Islet of Langerhans (tissue), 1 donor: ENCODE data around the gene ING2.

ENCODE experiments used
- FAIRE-seq: peaks from one replicate; lab custom pipeline; 2011; peaks lifted over from hg19 to GRCh38; lab: Jason Lieb, UNC

The ING2 gene

GRCh38 chr4:183499801-183500200, 5.1 kb upstream of the ING2 start:
- peak; percentile 53 for FAIRE-seq

DNA sequence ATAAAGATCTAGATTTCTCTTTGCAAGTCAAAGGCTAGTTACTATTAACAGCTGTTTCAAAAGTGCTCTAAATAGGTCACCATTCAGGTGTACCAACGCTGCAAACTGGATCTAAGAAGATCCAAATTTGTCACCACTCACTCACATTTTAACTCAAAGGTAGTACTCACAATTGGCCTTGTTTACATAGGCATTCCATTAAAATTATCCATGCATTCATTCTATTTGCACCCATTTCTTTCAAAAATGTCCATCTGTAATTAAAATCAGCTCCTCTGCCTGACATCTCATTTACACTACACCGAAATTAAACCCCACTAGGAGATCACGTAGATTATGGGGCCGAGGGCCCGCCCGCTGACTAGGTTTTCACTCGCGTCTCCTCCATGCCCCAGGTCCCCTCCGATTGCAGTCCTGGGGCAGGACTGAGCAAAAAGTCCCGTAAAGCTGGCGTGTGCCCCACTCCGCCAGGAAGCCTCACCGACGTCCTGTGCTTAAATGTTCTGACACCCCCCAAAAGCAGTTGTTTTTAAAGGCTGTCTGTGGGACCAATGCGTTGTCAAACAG, 1.3 kb upstream of the ING2 start:
- no peak for FAIRE-seq

DNA sequence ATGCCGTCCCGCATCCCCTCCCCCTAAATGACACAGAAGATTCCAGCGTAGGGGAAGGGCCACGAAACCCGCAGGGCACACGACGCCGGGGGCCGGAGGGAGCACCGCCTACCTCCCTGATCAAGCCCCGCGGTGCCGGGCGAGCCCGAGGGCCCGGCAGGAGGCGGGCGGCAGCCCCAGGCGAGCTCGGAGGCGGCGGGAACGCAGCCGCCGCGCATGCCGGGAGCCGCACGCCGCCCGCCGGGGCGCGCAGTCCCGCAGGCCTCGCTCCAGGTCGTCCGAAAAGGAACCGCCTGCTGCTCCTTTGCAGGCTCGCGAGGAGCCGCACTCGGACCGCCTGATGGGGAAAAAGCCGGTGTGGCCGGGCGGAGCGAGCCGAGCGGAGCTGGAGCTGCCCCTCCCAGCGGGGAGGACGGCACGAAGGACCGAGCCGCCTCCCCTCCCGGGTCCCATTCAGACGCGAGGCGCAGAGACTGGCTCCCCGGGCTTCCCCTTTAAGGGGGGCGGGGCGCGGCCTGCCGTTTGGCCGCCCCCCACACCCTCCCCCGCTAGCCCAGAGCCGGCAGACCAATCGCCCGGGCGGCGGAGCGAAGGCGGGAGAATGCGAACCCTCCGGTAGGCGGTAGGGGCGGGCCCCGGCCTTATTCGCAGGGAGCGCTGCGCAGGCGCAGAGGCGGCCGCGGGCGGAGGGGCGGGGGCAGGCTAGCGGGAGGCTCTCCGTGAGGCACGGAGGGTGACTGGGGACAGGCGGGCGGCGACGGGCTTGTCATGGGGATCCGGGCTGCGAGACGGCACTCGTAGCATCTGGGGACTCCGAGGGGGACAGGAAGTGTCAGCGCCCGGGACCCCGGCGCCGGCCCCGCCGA, 561 bp upstream of the ING2 start:
- FAIRE-seq, result no peak

- FAIRE-seq, result peak; percentile 87
Observed at GRCh38 chr4:183505611-183506388, 942 bp downstream of the ING2 start.

DNA sequence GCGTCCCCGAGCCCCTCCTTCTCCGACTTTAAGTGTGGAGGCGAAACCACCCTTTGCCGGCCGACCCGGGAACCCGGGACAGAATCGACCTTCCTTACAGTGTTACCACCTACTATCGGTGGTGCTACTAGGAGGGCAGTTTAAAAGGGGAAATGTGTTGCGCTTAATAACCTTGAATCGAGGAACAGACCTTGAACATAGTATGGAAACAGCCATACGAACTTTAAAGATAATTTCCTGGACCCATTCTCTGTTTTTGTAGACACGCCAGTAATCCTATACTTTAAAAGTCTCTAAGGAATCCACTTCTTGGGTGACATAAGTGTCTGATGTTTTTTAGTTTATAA, 1.5 kb downstream of the ING2 start:
- FAIRE-seq, result no peak

DNA sequence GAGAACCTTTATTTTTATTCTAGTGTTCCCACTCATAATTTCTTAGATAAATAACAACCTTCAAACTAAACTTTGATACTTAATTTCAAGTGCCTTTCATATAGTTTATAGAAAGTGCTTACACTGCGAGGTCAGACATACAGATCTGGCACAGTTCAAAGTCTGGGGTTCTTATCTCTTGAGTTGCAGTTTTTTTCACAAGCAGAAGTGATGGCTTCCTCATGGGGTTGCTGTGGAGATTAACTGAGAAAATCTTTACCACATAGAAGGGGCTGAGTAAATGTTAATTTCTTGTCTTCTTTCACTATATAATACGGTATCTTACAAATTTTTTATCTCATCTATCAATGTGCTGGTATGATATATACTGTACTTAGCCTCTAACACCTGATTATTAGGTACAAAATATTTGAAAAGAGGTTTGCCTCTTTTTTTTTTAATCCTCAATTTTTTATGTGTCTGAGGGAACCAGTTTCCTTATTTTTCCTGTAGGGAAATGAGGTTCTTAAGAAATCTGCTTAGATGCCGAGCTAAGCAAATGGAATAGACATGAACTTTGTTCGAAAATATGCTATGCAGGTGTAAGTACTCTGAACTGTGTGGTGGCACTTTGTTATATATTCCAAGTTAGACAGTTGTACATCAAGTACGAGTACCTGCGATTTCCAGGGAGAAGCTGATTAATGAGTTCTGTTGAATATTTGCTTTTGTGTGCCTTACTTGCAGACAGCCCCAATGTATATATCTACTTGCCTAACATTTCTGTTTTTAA, 3.3 kb downstream of the ING2 start:
- no peak for FAIRE-seq

DNA sequence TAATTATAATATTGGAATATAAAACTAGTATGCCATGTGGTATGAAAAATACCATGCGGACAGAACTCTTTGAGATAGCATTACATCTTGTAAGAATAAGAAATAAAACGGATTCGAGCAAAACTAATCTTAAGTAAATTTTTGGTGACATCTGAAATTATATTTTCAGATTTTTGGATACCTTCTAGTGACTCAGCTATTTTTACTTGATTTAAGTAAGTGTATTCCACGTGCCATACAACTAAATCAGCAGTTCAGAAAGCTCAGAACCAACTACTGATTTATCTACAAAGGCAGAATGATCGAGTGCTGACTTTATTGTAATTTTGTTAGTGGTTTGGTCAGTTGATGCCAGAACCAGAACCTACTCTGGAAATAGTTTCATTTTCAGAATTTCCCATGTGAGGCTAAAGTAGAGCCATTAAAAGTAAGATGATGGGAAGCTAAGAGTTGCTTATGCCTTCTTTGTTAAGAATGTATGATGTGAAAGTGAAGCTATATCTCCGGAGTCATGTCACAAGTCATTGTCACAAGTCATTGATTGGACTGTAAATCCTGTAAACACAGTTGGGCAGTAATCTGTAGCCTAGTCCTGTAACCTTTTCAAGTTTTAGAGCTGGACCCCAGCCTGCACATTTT, 4.0 kb downstream of the ING2 start:
- FAIRE-seq, result peak; percentile 58

DNA sequence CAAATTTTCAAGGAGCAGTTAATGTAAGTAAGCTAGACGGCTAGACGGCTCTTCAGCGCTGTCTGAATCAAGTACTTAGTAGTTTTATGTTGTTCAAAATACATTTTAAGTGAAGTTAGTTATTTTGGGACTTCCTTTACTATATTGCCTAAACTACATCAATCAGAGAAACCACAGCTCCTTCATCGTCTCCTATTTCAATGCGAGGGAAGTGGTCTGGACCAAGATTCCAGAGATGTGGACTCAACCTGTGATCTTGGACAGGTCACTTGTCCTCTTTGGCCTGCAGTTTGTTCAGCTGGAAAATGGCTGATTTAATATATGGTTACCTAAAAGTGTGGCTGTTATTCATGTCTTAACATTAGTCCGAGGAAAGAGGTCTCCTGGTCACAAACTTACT, 10.6 kb downstream of the ING2 start:
- FAIRE-seq, result no peak

DNA sequence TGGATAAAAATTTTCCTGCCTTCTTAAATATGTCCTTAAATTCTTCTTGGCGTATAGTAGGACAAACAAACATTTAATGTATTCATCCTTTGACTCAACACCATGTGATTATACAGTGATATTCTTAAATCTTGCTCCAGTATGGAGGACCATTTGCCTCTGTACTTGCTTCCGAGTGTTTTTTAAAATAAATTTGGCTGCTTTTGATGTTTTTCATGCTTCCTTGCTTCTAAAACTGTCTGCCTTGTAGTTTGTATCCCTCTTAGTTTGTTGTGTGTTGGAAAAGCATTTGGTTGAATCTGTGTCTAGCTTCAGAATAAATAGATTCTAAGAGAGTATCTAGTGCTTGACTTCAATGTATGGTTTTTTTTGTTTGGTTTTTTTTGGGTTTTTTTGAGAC, 12.3 kb downstream of the ING2 start:
- FAIRE-seq, result no peak

- FAIRE-seq, result no peak
Observed at GRCh38 chr4:183517781-183518180, 12.9 kb downstream of the ING2 start.

GRCh38 chr4:183522821-183523220, 18.0 kb downstream of the ING2 start:
- peak; percentile 97 for FAIRE-seq

DNA sequence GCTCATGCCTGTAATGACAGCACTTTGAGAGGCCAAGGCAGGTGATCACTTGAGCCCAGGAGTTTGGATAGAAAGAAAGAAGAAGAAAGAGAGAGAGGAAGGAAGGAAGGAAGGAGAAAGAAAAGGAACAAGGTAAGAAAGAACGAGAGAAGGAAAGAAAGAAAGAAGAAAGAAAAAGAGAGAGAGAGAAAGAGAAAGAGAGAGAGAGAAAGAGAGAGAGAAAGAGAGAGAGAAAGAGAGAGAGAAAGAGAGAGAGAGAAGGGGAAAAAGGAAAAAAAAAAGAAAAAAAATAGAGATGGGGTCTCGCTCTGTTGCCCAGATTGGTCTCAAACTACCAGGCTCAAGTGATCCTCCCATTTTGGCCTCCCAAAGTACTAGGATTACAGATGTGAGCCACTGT, 22.5 kb downstream of the ING2 start:
- no peak for FAIRE-seq

DNA sequence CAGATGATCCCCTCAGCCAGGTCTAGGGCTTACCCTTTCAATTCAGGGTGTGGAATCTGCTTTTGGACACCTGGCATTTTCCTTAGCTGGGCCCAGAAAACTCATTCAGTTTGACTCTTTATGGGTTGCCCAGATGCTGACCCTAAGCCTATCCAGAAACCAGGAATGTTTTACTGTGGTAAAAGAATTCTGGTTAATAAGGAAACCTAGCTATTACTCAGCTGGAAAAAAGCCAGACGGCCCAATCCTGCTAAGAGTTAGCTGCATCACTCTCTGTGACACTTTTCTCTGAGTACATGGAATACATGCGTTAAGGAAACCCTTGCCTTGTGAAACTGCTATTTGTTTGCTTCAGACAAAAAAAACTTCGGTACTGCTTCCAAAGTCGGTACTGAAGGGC, 28.0 kb downstream of the ING2 start:
- no peak for FAIRE-seq

DNA sequence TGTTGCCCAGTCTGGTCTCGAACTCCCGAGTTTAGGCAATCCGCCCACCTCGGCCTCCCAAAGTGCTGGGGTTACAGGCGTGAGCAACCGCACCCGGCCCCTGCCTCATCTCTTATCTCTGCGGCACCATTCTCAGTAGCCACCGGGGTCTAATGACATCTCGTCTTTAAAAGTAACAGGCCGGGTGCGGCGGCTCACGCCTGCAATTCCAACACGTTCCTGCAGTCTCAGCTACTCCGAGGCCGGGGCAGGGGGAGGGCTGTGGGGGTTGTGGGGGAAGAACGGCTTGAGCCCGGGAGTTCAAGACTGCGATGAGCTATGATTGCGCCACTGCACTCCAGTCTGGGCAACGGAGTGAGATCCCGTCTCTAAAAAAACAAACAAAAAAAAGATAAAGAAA, 28.8 kb downstream of the ING2 start:
- no peak for FAIRE-seq

DNA sequence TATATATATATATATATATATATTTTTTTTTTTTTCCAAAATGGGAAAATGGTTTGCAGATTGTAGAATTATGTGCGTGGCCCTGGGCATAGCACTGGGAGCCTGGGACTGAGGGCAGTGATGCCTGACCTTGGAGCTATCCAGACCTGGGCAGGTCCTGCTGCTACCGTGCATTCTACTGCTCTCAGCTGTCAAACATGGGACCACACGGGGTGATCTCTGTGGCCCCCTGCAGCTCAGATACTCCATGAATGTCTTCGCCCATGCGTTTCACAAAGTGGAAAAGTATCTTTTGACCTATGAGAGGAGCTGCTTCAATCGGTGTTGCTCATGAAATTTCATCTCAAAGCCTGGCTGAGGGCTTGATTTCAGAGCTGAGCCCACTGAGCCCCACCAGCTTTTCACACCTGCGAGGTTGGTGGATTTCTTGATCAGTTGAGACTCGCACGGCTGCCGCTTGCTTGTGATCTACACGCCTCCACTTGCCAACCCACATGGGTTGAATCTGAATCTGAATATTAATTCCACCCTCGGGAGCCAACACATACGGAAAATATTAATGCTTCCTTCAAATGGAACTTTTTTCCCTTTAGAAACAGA, 35.7 kb downstream of the ING2 start:
- FAIRE-seq, result no peak

- FAIRE-seq, result no peak
Observed at GRCh38 chr4:183541010-183541751, 36.3 kb downstream of the ING2 start.

- FAIRE-seq, result no peak
Observed at GRCh38 chr4:183541752-183542040, 36.8 kb downstream of the ING2 start.

DNA sequence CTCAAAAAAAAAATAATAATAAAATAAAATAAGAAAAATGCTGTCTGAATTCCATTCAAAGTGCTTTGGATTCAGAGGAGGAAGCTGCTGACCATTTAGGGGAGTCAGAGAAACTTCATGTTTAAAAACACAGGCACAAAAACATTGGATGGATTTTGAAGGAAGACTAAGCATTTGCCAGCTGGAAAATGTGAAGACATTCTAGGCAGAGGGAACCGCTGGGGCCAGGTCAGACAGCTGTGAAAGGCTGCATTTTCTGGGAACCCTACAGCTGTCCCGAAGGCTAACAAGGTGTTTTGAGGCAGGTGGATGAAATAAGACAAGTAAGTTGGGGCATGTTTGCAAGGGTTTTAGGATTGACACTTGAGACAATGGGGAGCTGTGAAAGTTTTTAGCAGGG, 38.6 kb downstream of the ING2 start:
- FAIRE-seq, result no peak

- FAIRE-seq, result no peak
Observed at GRCh38 chr4:183544109-183544508, 39.3 kb downstream of the ING2 start.

GRCh38 chr4:183546376-183546775, 41.5 kb downstream of the ING2 start:
- no peak for FAIRE-seq

GRCh38 chr4:183548306-183548705, 43.4 kb downstream of the ING2 start:
- FAIRE-seq, result no peak
